ENCODE data around the gene SCARB1. TPM values are rescaled to one million over a fixed set of nuclear protein-coding genes. Genes with fewer than 3 reads are reported as not detected.

The SCARB1 gene
- total and polyA plus RNA-seq, 9 of the 15 experiments (the other 6 are each of a cell fraction or from before 2014, with no cell fraction given) = 0.56 to 157 (median 52.8) TPM

- TF ChIP-seq, protein P1, sequence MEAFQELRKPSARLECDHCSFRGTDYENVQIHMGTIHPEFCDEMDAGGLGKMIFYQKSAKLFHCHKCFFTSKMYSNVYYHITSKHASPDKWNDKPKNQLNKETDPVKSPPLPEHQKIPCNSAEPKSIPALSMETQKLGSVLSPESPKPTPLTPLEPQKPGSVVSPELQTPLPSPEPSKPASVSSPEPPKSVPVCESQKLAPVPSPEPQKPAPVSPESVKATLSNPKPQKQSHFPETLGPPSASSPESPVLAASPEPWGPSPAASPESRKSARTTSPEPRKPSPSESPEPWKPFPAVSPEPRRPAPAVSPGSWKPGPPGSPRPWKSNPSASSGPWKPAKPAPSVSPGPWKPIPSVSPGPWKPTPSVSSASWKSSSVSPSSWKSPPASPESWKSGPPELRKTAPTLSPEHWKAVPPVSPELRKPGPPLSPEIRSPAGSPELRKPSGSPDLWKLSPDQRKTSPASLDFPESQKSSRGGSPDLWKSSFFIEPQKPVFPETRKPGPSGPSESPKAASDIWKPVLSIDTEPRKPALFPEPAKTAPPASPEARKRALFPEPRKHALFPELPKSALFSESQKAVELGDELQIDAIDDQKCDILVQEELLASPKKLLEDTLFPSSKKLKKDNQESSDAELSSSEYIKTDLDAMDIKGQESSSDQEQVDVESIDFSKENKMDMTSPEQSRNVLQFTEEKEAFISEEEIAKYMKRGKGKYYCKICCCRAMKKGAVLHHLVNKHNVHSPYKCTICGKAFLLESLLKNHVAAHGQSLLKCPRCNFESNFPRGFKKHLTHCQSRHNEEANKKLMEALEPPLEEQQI (IDR thresholded peaks at IDR 0.05) = no peak
- TF ChIP-seq FOXP4 (CRISPR knock-in tag; IDR thresholded peaks at IDR 0.05; ENCODE audit: borderline replicate concordance) (no peak), MITF (IDR thresholded peaks at IDR 0.05) (no peak), ZNF449 (CRISPR knock-in tag; IDR thresholded peaks at IDR 0.05) (no peak), FOXK2 (conservative IDR thresholded peaks at IDR 0.05 in 1 of 2, IDR thresholded peaks at IDR 0.05 in 1 of 2; ENCODE audit: low read depth in 2 of 2) (no peak), MCM2 (IDR thresholded peaks at IDR 0.05; ENCODE audit: low read depth) (no peak), ZNF76 (CRISPR knock-in tag; IDR thresholded peaks at IDR 0.05; ENCODE audit: borderline replicate concordance) (no peak), UBTF (IDR thresholded peaks at IDR 0.05; ENCODE audit: borderline replicate concordance in 1 of 2, low read depth in 2 of 2, low read length in 2 of 2) (no peak), POU5F1 (IDR thresholded peaks at IDR 0.05; ENCODE audit: borderline replicate concordance, low read depth, low read length, partially characterized antibody) (no peak), BHLHE40 (IDR thresholded peaks at IDR 0.05; ENCODE audit: low read length) (no peak), SAFB (IDR thresholded peaks at IDR 0.05; ENCODE audit: borderline replicate concordance, low read depth, low read length) (no peak), FOSL1 (tag; conservative IDR thresholded peaks at IDR 0.05) (peak; percentile 58), ETS2 (tag; IDR thresholded peaks at IDR 0.05; ENCODE audit: borderline replicate concordance, poor library complexity, severe bottlenecking) (no peak), PPARD (CRISPR knock-in tag; IDR thresholded peaks at IDR 0.05) (no peak), CEBPB (tag; IDR thresholded peaks at IDR 0.05) (0 out of 2 replicates have a peak, but pooled peaks have one; percentile 47)
- TF ChIP-seq, protein P2, sequence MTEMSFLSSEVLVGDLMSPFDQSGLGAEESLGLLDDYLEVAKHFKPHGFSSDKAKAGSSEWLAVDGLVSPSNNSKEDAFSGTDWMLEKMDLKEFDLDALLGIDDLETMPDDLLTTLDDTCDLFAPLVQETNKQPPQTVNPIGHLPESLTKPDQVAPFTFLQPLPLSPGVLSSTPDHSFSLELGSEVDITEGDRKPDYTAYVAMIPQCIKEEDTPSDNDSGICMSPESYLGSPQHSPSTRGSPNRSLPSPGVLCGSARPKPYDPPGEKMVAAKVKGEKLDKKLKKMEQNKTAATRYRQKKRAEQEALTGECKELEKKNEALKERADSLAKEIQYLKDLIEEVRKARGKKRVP (CRISPR knock-in tag; IDR thresholded peaks at IDR 0.05) = no peak
Measured at GRCh38 chr12:124739953-124740561, 123.6 kb downstream of the SCARB1 start (continued).
